T-helper 1 cell (primary cell): ENCODE results near the gene TENM3.
"Not testable (repeated sequence)": the region's sequence is repeated elsewhere in the genome, so short reads cannot be mapped to it uniquely, and the experiment has no call there.

Experiments
- DNase-seq, 5 donors: peaks; one replicate each; pipeline ENCODE4 v3.0.0-alpha.2; 2012 to 2020

Gene TENM3

DNA sequence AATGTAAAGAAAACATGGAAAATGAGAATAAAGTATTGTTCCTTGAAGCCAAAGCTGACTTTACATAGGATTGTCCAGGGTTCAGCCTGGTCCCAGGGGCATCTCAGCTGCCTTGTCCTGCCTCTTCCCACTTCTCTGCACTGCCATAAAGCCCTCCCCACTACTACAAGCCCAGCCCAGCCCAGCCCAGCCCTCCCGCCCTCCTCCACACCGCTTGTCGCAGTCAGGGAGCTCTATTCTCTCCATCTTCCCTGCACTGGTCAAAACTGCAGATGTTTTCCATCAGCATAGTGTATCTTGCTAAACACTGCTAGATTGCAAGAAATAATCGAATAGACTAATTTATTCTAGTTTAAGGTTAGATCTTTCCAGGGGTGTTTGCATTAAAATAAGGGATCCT lies 100.3 kb downstream of the TENM3 start:
- no peak for DNase-seq

- no peak for DNase-seq
Measured at GRCh38 chr4:182344968-182345367, 101.8 kb downstream of the TENM3 start.

DNA sequence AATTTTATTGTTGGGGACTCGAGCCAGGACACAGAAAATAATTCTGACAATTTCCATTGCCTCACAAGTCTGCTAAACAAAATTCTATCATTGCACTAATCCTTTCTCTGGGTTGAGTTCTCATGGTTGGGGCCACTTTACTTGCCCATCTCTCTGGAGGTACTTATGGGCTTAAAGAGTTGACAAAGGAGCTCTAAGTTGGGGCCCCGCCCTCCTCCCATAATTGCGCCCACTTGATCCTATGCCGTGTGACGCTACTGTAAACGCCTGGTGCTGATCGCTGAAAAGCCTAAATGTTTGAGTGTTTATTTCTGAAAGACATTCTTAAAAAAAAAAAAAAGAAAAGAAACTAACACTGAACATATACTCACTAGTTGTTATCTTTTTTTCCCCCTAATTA lies 103.0 kb downstream of the TENM3 start:
- no peak for DNase-seq

DNA sequence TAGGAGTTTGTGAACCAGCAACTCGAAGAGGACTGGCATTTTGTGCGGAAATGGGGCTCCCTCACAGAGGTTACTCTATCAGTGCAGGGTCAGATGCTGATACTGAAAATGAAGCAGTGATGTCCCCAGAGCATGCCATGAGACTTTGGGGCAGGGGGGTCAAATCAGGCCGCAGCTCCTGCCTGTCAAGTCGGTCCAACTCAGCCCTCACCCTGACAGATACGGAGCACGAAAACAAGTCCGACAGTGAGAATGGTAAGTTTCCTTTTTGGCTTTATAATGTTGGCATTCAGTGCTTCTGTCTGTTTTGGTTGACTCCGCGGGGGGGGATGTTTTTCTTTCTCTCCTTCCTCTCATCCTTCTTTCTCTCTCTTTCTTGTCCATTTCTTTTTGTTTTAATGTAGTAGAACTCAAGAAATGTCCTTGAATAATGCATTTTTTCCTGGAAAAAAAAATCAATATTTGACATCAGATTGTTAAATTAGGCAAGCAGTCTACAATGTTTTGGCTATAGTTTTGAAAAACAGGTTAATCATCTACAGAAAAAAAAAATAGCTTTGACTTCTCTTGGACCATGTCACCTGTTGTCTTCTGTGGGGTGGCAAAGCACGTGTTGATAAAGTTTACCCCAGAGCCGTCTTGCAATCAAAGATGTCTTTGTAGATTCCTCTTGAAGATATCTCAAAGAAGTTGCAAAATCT lies 103.6 kb downstream of the TENM3 start:
- no peak for DNase-seq

DNA sequence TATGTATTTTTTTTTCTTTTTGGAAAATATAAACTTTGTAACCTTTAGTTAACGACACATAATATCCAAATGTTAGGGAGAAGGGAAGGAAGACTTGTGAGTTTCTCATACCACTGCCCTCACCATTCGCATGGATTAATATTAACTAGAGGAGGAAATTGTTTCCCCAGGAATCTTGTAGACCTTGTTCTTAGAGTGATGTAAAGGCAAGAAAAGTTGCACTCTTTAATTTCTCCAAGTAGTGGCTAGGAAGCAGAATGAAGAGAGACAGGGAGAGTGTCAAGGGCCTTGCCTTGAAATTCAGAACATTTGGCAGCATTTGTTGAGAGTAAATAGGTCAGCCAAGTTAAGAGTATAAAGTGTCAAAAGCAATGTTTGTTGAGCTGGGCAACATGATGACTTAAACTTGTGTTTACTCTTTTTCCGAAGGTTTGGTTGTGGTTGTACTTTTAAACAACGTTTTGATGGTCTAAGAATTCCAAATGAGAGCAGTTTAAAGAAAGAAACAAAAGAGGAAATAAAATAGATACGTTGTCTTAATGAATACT lies 105.7 kb downstream of the TENM3 start:
- no peak for DNase-seq

- no peak for DNase-seq
Measured at GRCh38 chr4:182350041-182350440, 106.8 kb downstream of the TENM3 start.

DNA sequence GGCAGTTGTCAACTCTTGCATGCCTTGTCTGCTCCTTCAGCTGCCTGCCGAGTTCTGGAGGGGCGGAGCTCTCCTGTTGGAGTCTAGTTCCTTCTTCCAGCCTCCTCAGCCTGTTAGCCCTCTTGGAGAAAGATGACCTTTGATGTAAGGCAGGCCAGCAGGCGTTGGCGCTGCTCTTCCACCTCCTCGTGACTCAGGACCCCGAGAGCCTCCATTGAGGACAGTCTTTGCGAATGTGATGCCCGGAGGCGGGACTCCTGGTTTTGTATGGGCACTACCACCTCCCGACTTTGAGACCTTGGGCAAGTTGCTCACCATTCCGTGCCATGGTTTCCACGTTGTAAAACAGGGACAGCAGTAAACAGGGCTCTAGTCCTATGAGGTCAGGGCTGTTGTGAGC lies 108.3 kb downstream of the TENM3 start:
- no peak for DNase-seq

DNA sequence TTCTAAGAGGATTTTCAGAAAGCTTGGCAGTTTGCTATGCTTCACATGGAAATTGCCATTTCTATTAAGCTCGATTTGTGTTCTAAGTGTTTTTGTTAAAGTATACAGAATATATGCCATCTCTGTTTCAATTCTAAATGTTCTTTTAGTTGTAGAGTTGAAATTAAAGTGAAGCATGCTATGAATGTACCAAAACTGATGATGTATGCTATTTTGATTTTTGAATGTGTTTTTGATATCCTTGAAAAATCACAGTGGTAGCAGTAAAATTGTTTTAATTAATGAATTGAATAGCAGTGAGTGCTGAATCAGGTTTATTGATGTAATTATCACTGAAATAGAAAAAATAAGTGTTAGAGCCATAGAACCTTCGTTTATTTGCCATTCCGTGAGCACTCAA lies 110.9 kb downstream of the TENM3 start:
- DNase-seq, result no peak

DNA sequence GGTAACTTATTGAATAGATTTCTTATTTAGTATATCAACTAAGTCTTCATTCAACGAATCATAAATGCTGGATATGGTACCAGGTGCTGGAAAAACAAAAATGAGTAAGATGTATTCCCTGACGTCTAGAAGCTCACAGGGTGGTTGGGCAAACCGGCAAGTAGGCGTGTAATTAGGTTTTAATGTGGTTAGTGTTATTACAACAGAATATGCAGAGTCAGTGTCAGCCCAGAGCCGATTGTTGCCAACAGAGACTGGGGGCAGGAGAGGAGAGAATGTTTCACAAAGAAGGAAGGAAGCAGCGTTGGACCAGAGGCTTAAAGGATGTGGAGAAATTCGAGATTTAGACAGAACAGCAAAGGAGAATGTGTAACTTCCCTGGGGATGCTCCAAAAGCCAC lies 111.7 kb downstream of the TENM3 start:
- no peak for DNase-seq

GRCh38 chr4:182367153-182367552 lies 124.0 kb downstream of the TENM3 start:
- no peak for DNase-seq

GRCh38 chr4:182369211-182369610 lies 126.0 kb downstream of the TENM3 start:
- no peak for DNase-seq

- DNase-seq, result no peak
Measured at GRCh38 chr4:182370491-182370890, 127.3 kb downstream of the TENM3 start.

GRCh38 chr4:182380771-182381181 lies 137.6 kb downstream of the TENM3 start:
- no peak for DNase-seq

- no peak for DNase-seq
Measured at GRCh38 chr4:182382941-182383340, 139.7 kb downstream of the TENM3 start.

DNA sequence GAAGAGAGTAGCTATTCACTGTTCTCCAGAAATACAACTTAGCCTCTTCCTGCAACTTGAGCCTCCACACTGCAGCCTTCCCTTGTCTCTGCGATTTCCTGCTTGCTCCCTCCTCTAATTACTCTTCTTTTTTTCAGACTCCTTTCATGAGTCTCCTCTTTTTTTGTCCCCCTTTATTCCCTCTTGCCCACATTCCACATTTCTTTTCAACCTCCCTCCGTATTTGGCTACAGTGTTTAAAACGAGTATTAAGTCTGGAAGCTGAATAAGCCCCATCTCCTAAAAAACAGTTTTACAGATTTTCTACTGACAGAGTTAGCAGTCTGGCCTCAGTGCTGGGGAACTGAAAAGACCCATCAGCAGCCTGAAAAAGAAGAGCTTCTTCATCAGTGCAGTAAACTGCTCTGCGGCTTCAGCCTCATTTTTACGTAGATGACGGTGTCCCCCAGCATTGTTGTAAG lies 141.5 kb downstream of the TENM3 start:
- no peak for DNase-seq

- DNase-seq, result no peak
Measured at GRCh38 chr4:182385897-182386296, 142.7 kb downstream of the TENM3 start.

DNA sequence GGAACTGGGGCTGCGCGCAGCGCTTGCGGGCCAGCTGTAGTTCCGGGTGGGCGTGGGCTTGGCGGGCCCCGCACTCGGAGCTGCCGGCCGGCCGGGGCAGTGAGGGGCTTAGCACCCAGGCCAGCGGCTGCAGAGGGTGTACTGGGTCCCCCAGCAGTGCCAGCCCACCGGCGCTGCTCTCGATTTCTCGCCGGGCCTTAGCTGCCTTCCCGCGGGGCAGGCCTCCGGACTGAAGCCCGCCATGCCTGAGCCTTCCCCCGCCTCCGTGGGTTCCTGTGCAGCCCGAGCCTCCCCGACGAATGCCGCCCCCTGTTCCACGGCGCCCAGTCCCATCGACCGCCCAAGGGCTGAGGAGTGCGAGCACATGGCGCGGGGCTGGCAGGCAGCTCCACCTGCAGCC lies 143.4 kb downstream of the TENM3 start:
- DNase-seq, result not testable (repeated sequence)

GRCh38 chr4:182391111-182391684 lies 148.0 kb downstream of the TENM3 start:
- DNase-seq, result no peak

GRCh38 chr4:182394181-182394580 lies 151.0 kb downstream of the TENM3 start:
- DNase-seq, result no peak

- DNase-seq, result no peak
Measured at GRCh38 chr4:182400081-182400480, 156.9 kb downstream of the TENM3 start.

GRCh38 chr4:182400790-182401189 lies 157.6 kb downstream of the TENM3 start:
- no peak for DNase-seq

GRCh38 chr4:182404376-182404775 lies 161.2 kb downstream of the TENM3 start:
- DNase-seq, result no peak

DNA sequence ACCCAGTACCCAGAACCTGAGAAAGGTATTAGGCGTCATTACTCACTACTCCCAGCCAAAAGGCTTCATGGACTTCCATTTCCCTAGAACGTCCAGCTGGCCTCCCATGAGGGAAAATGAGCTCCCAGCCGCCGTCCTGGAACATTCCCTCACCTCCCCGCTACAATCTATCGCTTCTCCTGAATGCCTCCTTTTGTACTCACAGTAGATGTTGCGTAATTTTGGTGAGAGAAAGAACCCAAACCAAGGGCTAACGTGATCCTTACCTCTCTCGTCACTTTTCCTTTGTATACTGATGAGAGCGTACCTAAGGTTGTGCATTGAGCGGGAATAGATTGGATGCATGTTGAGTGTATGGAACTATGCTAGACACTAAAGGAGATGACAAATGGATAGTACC lies 161.9 kb downstream of the TENM3 start:
- no peak for DNase-seq

DNA sequence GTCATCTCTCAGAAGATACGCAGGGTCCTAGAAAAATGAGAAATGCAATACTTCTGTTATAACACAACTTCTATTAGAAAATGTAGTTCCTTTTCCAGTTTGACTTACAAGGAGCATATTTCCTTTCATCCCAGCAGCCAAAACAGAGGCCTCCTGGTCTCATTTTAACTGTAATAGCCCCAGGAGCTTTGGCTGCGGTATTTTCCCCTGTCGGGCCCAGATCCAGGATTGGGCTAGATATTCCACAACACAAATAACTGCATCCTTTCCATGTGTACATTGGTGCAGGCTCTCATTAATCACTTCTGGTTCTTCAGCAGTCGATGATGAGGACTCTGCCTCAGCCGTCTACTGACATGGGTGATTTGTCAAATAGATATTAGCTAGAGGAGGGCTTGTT lies 166.1 kb downstream of the TENM3 start:
- DNase-seq, result no peak

- DNase-seq, result no peak
Measured at GRCh38 chr4:182411391-182411790, 168.2 kb downstream of the TENM3 start.
